RWPE1 (cell line): ENCODE data around the gene SAMD4A.

Source experiments
- CTCF ChIA-PET: fragments of 350-600 bp; sonication (Branson Sonifier 250); formaldehyde crosslinking; extraction: SDS; loops from one replicate; lab custom pipeline; 2021; lab: Yijun Ruan, JAX
- POLR2A ChIA-PET: fragments of 400-600 bp; formaldehyde crosslinking; extraction: SDS; loops from one replicate; lab custom pipeline; 2020; ENCODE audit warnings: antibody characterized with exemption; ENCODE audit not compliant: low non-redundant PET; lab: Yijun Ruan, JAX
- DNase-seq: peaks from one replicate; pipeline ENCODE4 v3.0.0; 2012; ENCODE audit warnings: low spot score
- H3K27ac ChIP-seq: fragments of 450-650 bp; 2 replicates; pipeline ENCODE4 v1.5.1; 2017
- CTCF ChIP-seq: fragments of 450-650 bp; conservative IDR thresholded peaks from 2 replicates; pipeline ENCODE4 v1.5.1; 2017; ENCODE audit warnings: low read depth, mild to moderate bottlenecking

Gene SAMD4A

GRCh38 chr14:54776361-54777001 lies 209.6 kb downstream of the SAMD4A start:
- POLR2A ChIA-PET: no interaction called here
- TF ChIP-seq CTCF: no peak
- DNase-seq: no peak
- peak overlapping the region; percentile 86 for H3K27ac ChIP-seq
- CTCF ChIA-PET: no interaction called here

- DNase-seq: no peak
- POLR2A ChIA-PET: no interaction called here
- CTCF ChIA-PET: no interaction called here
- no peak for TF ChIP-seq CTCF
- H3K27ac ChIP-seq: peak overlapping the region; percentile 34; the same call in 1 of the 2 replicates
These were observed 210.5 kb downstream of the SAMD4A start for GRCh38 chr14:54777395-54777794.

- no peak for DNase-seq
- POLR2A ChIA-PET: no interaction called here
- H3K27ac ChIP-seq: 0 out of 2 replicates have a peak overlapping the region, but pooled peaks have one; percentile 27
- CTCF ChIA-PET: no interaction called here
- no peak for TF ChIP-seq CTCF
These were observed 211.9 kb downstream of the SAMD4A start for GRCh38 chr14:54778618-54779345.

- CTCF ChIA-PET: no interaction called here
These were observed 214.2 kb downstream of the SAMD4A start for GRCh38 chr14:54781080-54781479.

GRCh38 chr14:54781961-54782750 lies 215.2 kb downstream of the SAMD4A start:
- ChIA-PET CTCF (interaction anchor here (0.5 to 1.4 kb wide), 4 partner anchors 9 to 215 kb away, joined by 3 to 4 read pairs (median 4); partner anchors contain the start of gene SAMD4A), POLR2A (no interaction called here)
- H3K27ac ChIP-seq: no peak overlapping the region
- TF ChIP-seq CTCF: no peak
- DNase-seq: no peak

More at GRCh38 chr14:54781080-54781479, 214.2 kb downstream of the SAMD4A start:
- POLR2A ChIA-PET: no interaction called here
- TF ChIP-seq CTCF: no peak
- DNase-seq: no peak
- no peak overlapping the region for H3K27ac ChIP-seq
